Stomach (tissue), 4 donors: ENCODE results near the gene DHRS7.

Experiments
- POLR2A ChIP-seq, 4 donors: fragments of 450-650 bp; IDR thresholded peaks; one replicate each; pipeline ENCODE4 v1.6.1; 2016; ENCODE audit warnings: antibody characterized with exemption in 4 of 4, control low read depth in 2 of 4, mild to moderate bottlenecking in 1 of 4, moderate library complexity in 1 of 4
- POLR2AphosphoS5 ChIP-seq, 3 donors: sonication (generic); formaldehyde crosslinking; IDR thresholded peaks; one replicate each; pipeline ENCODE4 v1.6.1; 2016; ENCODE audit warnings: antibody characterized with exemption in 3 of 3
- TF ChIP-seq, protein P1 (sequence below), 7 experiments: fragments of 450-650 bp in 4 of 7; fragments of 200-600 bp in 3 of 7; sonication (generic) in 3 of 7; IDR thresholded peaks; one replicate each; pipeline ENCODE4 v1.5.1; 2016 to 2019; ENCODE audit warnings: antibody characterized with exemption in 7 of 7, control low read depth in 2 of 7, mild to moderate bottlenecking in 1 of 7

DNA sequence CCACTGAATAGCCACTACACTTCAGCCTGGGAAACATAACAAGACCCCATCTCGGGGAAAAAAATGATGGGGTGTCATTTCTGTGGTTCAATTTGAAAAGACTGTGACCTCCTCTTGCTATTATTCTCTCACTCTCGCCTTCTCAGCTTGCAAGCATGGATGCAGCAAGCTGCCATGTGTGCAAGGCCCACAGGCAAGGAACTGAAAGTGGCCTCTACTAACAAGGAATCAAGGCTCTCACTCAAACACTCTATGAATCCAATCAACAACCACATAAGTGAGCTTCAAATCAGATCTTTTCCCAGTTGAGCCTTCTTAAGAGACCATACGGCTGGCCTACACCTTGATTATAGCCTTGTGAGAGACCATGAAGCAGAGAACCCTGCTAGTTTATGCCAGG, 17.9 kb upstream of the DHRS7 start:
- TF ChIP-seq, protein P1, sequence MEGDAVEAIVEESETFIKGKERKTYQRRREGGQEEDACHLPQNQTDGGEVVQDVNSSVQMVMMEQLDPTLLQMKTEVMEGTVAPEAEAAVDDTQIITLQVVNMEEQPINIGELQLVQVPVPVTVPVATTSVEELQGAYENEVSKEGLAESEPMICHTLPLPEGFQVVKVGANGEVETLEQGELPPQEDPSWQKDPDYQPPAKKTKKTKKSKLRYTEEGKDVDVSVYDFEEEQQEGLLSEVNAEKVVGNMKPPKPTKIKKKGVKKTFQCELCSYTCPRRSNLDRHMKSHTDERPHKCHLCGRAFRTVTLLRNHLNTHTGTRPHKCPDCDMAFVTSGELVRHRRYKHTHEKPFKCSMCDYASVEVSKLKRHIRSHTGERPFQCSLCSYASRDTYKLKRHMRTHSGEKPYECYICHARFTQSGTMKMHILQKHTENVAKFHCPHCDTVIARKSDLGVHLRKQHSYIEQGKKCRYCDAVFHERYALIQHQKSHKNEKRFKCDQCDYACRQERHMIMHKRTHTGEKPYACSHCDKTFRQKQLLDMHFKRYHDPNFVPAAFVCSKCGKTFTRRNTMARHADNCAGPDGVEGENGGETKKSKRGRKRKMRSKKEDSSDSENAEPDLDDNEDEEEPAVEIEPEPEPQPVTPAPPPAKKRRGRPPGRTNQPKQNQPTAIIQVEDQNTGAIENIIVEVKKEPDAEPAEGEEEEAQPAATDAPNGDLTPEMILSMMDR (IDR thresholded peaks at IDR 0.05), result no peak
- TF ChIP-seq POLR2A (IDR thresholded peaks at IDR 0.05) (no peak), POLR2AphosphoS5 (IDR thresholded peaks at IDR 0.05) (no peak)
